Thoracic aorta (tissue), 2 donors: ENCODE results near the gene SLC39A3. TPM values are rescaled to one million over a fixed set of nuclear protein-coding genes. Genes with fewer than 3 reads are reported as not detected.

Source experiments
- ATAC-seq: fragments of 150-250 bp; one replicate; pipeline ENCODE4 v1.8.0; 2017; ENCODE audit warnings: low read depth; ENCODE audit not compliant: insufficient number of reproducible peaks, low FRiP score
- DNase-seq: peaks from one replicate; pipeline ENCODE4 v3.0.0-alpha.2; 2020; ENCODE audit warnings: low spot score
- H3K27ac ChIP-seq, 2 donors: fragments of 200-600 bp; sonication (generic); 1 replicate in 1 of 2; 2 replicates in 1 of 2; pipeline ENCODE4 v1.5.1; 2016; ENCODE audit warnings: mild to moderate bottlenecking in 2 of 2, moderate library complexity in 2 of 2
- H3K27me3 ChIP-seq: fragments of 200-600 bp; sonication (generic); replicated peaks from 2 replicates; pipeline ENCODE4 v1.6.0; 2016; ENCODE audit warnings: mild to moderate bottlenecking; ENCODE audit not compliant: insufficient read depth
- H3K36me3 ChIP-seq: fragments of 200-600 bp; sonication (generic); one replicate; pipeline ENCODE4 v1.5.1; 2016
- H3K4me1 ChIP-seq, 2 donors: fragments of 200-600 bp; sonication (generic); 1 replicate in 1 of 2; 2 replicates in 1 of 2; pipeline versions ENCODE4 v1.5.1 to v1.6.0; 2016; ENCODE audit warnings: low read depth in 2 of 2, mild to moderate bottlenecking in 1 of 2; ENCODE audit not compliant: control insufficient read depth in 1 of 2
- H3K4me3 ChIP-seq: fragments of 200-600 bp; sonication (generic); 2 replicates; pipeline ENCODE4 v1.5.1; 2016; ENCODE audit warnings: mild to moderate bottlenecking
- H3K9me3 ChIP-seq: fragments of 200-600 bp; sonication (generic); 2 replicates; pipeline ENCODE4 v1.5.1; 2016
- total RNA-seq, 2 donors: library from RNA; depleted of rRNA; stranded (reverse); fragments of >200 nt; gene quantifications; one replicate each; pipeline versions ENCODE4 v1.1.0 to v1.2.3, GENCODE V29; 2016
- TF ChIP-seq, protein P1 (sequence below): fragments of 200-600 bp; sonication (generic); IDR thresholded peaks from one replicate; pipeline ENCODE4 v1.5.1; 2019; ENCODE audit warnings: antibody characterized with exemption

The SLC39A3 gene
- total RNA-seq, 2 donors from 2014 or later, result 26.6 to 37.6 TPM

DNA sequence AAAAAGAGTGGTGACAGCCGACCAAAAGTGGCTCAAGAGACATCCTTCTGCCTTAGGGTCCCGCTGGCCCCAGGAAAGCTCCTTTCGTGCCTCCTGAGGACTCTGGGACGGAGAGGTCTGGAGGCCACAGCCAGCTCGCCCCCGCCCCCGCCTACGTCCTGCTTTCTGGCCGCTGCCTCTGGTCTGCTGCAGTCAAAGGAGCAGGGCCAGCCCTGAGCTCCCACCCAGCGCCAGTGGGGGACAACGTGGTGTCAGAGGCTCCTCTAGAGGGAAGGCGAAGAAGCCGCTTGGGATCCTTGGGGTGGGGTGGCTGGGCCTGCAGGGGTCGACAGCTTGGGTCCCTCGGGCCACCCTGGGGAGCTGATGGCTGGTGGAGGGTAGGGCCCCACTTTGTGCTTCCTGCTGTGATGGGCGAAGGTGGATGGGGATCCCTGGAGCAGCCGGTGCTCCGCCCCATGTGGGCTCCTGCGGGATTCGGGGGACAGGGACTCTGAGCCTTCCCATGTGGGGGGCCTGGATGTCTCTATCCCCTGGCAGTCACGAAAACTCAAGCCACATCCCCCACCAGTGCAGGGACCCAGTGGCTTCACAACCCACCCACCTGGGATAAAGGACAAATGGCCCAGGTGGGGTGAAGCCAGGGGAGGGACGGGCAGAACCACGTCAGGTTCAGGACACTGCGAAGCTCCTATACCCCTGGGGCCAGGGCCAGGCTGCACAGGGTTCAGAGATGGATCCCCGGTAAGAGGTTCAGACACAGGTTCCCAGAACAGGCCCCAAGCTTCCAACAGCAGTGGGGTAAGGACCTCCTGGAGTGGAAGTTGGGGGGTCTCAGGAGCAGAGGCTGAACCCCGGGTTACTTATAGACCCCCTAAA, 9.6 kb downstream of the SLC39A3 start:
- DNase-seq (no peak), ATAC-seq (no peak)
- Histone ChIP-seq H3K36me3 (peaks cover 18% of the 10 kb centered on the region), H3K9me3 (no peaks in the 10 kb centered on the region), H3K27me3 (no peaks in the 10 kb centered on the region), H3K4me1 (no peaks in the 10 kb centered on the region), H3K4me3 (no peak overlapping the region), H3K27ac (no peak overlapping the region)
- TF ChIP-seq, protein P1, sequence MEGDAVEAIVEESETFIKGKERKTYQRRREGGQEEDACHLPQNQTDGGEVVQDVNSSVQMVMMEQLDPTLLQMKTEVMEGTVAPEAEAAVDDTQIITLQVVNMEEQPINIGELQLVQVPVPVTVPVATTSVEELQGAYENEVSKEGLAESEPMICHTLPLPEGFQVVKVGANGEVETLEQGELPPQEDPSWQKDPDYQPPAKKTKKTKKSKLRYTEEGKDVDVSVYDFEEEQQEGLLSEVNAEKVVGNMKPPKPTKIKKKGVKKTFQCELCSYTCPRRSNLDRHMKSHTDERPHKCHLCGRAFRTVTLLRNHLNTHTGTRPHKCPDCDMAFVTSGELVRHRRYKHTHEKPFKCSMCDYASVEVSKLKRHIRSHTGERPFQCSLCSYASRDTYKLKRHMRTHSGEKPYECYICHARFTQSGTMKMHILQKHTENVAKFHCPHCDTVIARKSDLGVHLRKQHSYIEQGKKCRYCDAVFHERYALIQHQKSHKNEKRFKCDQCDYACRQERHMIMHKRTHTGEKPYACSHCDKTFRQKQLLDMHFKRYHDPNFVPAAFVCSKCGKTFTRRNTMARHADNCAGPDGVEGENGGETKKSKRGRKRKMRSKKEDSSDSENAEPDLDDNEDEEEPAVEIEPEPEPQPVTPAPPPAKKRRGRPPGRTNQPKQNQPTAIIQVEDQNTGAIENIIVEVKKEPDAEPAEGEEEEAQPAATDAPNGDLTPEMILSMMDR, result no peak

DNA sequence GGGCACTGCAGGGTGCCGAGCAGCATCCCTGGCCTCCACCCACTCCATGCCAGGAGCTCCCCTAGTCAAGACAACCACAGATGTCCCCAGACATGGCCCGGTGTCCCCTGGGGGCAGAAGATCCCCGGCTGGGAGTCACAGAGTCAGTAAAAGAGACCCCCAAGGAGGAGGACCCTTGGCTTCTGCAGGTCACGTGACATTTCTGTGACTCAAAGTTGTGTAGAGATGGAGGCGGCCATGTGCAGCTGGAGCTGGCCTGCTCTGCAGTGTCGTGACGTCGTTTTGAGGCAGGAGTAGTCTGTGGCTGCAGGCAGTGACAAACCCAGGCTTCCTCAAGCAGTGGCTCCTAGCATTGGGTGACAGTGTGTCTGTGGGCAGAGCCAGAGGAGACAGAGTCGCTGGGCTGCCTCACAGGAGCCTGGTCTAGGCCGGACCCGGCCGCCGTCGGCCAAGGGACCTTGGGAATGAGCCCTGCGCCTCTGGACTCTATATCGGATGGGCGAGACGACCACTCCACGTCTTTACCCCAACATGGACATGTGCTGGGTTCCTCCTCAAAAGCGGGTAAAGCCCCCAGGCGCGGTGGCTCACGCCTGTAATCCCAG, 10.9 kb downstream of the SLC39A3 start:
- Histone ChIP-seq H3K4me3 (no peak overlapping the region), H3K27me3 (no peaks in the 10 kb centered on the region), H3K4me1 (peaks cover 0 to 2% of the 10 kb centered on the region in 2 donors), H3K9me3 (no peaks in the 10 kb centered on the region), H3K36me3 (peaks cover 17% of the 10 kb centered on the region), H3K27ac (no peak overlapping the region)
- TF ChIP-seq, protein P1, result no peak
- no peak for DNase-seq
- ATAC-seq, result no peak

DNA sequence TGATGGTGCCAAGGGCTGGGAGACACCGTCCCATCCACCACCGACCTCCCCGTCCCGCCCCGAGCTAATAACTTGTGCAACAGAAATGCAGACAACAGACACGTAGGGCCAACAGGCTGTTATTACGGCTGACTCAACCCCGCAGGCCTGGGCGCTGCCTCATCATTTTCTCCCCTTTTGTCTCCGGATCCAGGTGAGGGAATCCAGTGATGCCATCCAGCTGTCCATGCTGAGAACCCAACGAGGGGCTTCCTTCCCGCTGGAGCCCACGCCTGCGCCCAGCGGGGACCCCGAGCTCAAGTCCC, 12.2 kb downstream of the SLC39A3 start:
- peaks cover 4% of the 10 kb centered on the region for H3K36me3 ChIP-seq
- no peak for ATAC-seq
- H3K4me1 ChIP-seq, result peaks cover 9 to 14% of the 10 kb centered on the region in 2 donors
- no peak overlapping the region for H3K4me3 ChIP-seq
- TF ChIP-seq, protein P1, result no peak
- no peak for DNase-seq
- H3K9me3 ChIP-seq, result no peaks in the 10 kb centered on the region
- no peaks in the 10 kb centered on the region for H3K27me3 ChIP-seq
- no peak overlapping the region for H3K27ac ChIP-seq

DNA sequence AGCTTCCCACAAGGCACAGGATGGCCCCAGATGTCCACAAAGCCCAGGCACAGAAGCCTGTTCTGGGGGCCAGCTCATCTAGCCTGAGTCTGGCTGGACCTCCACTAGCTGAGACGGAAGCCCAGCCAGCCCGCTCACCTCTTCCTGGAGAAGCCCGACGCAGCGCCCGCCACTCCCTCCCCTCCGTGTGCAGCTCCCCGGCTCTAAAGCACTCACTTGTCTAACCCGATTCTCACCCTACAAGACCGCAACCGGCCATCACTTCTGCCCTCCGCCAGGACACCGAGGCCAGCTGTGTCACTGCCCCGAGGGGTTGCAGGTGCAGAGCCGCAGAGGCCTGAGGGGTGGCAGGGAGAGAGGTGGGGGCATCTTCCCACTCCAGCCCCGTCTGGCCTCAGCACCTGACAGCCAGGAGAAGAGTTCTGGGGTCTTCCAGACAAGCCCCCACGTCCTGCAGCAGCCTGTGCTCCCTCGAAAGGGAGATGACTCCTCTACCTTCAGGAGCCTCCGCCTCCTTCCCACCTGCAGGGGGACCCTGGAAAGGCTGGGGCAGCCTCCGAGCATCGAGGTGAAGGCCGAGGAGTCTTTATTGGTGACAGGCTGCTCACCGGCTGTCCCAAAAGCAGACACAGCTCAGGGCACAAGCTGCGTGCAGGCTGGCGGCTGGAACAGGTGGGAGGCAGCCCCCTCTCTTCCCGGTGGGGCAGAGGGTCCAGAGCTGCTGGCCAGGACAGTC, 12.7 kb downstream of the SLC39A3 start:
- ATAC-seq, result no peak
- TF ChIP-seq, protein P1, result no peak
- Histone ChIP-seq H3K36me3 (peaks cover 4% of the 10 kb centered on the region), H3K4me3 (no peak overlapping the region), H3K27me3 (no peaks in the 10 kb centered on the region), H3K9me3 (no peaks in the 10 kb centered on the region), H3K27ac (no peak overlapping the region), H3K4me1 (peaks cover 9 to 20% of the 10 kb centered on the region in 2 donors)
- DNase-seq, result no peak
